K562 (cell line): ENCODE results near the gene CSMD2. TPM values are rescaled to one million over a fixed set of nuclear protein-coding genes. Genes with fewer than 3 reads are reported as not detected.

Source experiments
- ATAC-seq: fragments of 200-7000 bp; cut with Tn5 transposase; 3 replicates; pipeline ENCODE4 v1.9.1; 2020; ENCODE audit warnings: moderate library complexity
- BruUV-seq: library from RNA; stranded (reverse); fragments of 400-500 nt; replicated peaks from 2 replicates; lab custom pipeline; 2021; lab: Mats Ljungman, UMichigan
- CTCF ChIA-PET: fragments of 300-600 bp; formaldehyde crosslinking; extraction: SDS; loops from one replicate; lab custom pipeline; 2021; ENCODE audit warnings: low intra/inter-chr PET ratio; lab: Yijun Ruan, JAX
- POLR2A ChIA-PET: fragments of 300-600, 350-650 bp; sonication (Branson Sonifier 250); formaldehyde crosslinking; extraction: SDS; loops from one replicate; lab custom pipeline; 2021; ENCODE audit warnings: antibody characterized with exemption, inconsistent platforms; lab: Yijun Ruan, JAX
- DNase-seq, 4 experiments: peaks; one replicate each; pipeline versions ENCODE4 v3.0.0 to v3.0.0-alpha.2; 2011 to 2018; ENCODE audit warnings: low spot score in 3 of 4, mixed read lengths in 3 of 4; ENCODE audit errors: extremely low read depth in 1 of 4
- FAIRE-seq: peaks from 2 replicates; lab custom pipeline; 2011; peaks lifted over from hg19 to GRCh38; lab: Jason Lieb, UNC
- H2AFZ ChIP-seq: 2 replicates; pipeline ENCODE4 v1.6.0; 2011; ENCODE audit warnings: low read depth, low read length, control low read depth, inconsistent platforms
- H3K27ac ChIP-seq: fragments of 200-600 bp; 3 replicates; pipeline ENCODE4 v1.8.0; 2011; ENCODE audit warnings: low read depth, mild to moderate bottlenecking, control low read depth, inconsistent platforms, low read length, moderate library complexity, mixed read lengths; ENCODE audit errors: extremely low read depth
- H3K27me3 ChIP-seq, 2 experiments: fragments of 300-600 bp in 1 of 2; 2 replicates in 1 of 2; 3 replicates in 1 of 2; pipeline versions ENCODE4 v1.6.0 to v1.8.0; 2011; ENCODE audit warnings: inconsistent platforms in 2 of 2, low read length in 2 of 2, mild to moderate bottlenecking in 1 of 2, mixed read lengths in 1 of 2, moderate library complexity in 1 of 2; ENCODE audit not compliant: control insufficient read depth in 2 of 2, insufficient read depth in 2 of 2
- H3K36me3 ChIP-seq: fragments of 300-600 bp; 3 replicates; pipeline ENCODE4 v1.8.0; 2011; ENCODE audit warnings: mild to moderate bottlenecking, low read length, inconsistent platforms; ENCODE audit not compliant: control insufficient read depth, insufficient read depth
- H3K4me1 ChIP-seq, 2 experiments: fragments of 200-600 bp in 1 of 2; replicated peaks in 1 of 2; 2 replicates in 1 of 2; 3 replicates in 1 of 2; pipeline versions ENCODE4 v1.5.1 to v1.8.0; 2011; ENCODE audit warnings: inconsistent platforms in 2 of 2, low read length in 2 of 2, mild to moderate bottlenecking in 1 of 2, mixed read lengths in 1 of 2, moderate library complexity in 1 of 2; ENCODE audit not compliant: control insufficient read depth in 2 of 2, insufficient read depth in 2 of 2
- H3K4me2 ChIP-seq: 2 replicates; pipeline ENCODE4 v1.6.1; 2011; ENCODE audit warnings: low read length, control low read depth, inconsistent platforms, mixed read lengths; ENCODE audit not compliant: insufficient read depth
- H3K4me3 ChIP-seq: fragments of 200-600 bp; sonication (generic), shearing (Covaris generic); 2 replicates; pipeline ENCODE4 v1.5.1; 2016; ENCODE audit warnings: control low read depth, inconsistent platforms
- H3K79me2 ChIP-seq: fragments of 200-600 bp; 3 replicates; pipeline ENCODE4 v1.8.0; 2011; ENCODE audit warnings: low read length, inconsistent platforms; ENCODE audit not compliant: control insufficient read depth, insufficient read depth
- H3K9ac ChIP-seq, 2 experiments: 2 replicates each; pipeline versions ENCODE4 v1.6.0 to v1.6.1; 2011; ENCODE audit warnings: low read depth in 2 of 2, low read length in 2 of 2, control low read depth in 1 of 2, inconsistent platforms in 1 of 2, mild to moderate bottlenecking in 1 of 2, mixed read lengths in 1 of 2; ENCODE audit not compliant: insufficient read depth in 1 of 2
- H3K9me1 ChIP-seq: one replicate; pipeline ENCODE4 v1.6.0; 2011; ENCODE audit warnings: inconsistent platforms, mild to moderate bottlenecking, low read length, moderate library complexity; ENCODE audit not compliant: control insufficient read depth, insufficient read depth
- H3K9me3 ChIP-seq: replicated peaks from 2 replicates; pipeline ENCODE4 v1.5.1; 2011; ENCODE audit warnings: low read depth, low read length, inconsistent platforms; ENCODE audit not compliant: control insufficient read depth, insufficient read depth
- H4K20me1 ChIP-seq: replicated peaks from 2 replicates; pipeline ENCODE4 v1.6.1; 2011; ENCODE audit warnings: low read length, inconsistent platforms, mixed read lengths; ENCODE audit not compliant: control insufficient read depth, insufficient read depth
- ARID1B ChIP-seq: fragments of 450-650 bp; IDR thresholded peaks from 2 replicates; pipeline ENCODE4 v1.6.1; 2016; ENCODE audit warnings: antibody characterized with exemption, mild to moderate bottlenecking, inconsistent platforms
- KHSRP ChIP-seq: fragments of 450-650 bp; IDR thresholded peaks from 2 replicates; pipeline ENCODE4 v1.6.1; 2017
- KLF10 ChIP-seq: fragments of 250-450 bp; sonication (Bioruptor Pico); IDR thresholded peaks from 2 replicates; pipeline ENCODE4 v1.6.1; 2021; ENCODE audit warnings: matching md5 sums
- NFE2L1 ChIP-seq: fragments of 450-650 bp; IDR thresholded peaks from 2 replicates; pipeline ENCODE4 v1.6.1; 2016; ENCODE audit warnings: missing genetic modification characterization, low read depth, mild to moderate bottlenecking, missing compliant biosample characterization, moderate library complexity, borderline replicate concordance
- RAD51 ChIP-seq: fragments of 450-650 bp; IDR thresholded peaks from 2 replicates; pipeline ENCODE4 v1.7.1; 2016; ENCODE audit warnings: low read depth, mild to moderate bottlenecking, borderline replicate concordance
- RCOR1 ChIP-seq, 2 experiments: IDR thresholded peaks; 2 replicates each; pipeline ENCODE4 v1.6.1; 2012; ENCODE audit warnings: low read depth in 2 of 2, low read length in 2 of 2, borderline replicate concordance in 1 of 2, improper control_type of control experiment in 1 of 2
- SIX5 ChIP-seq, 2 experiments: IDR thresholded peaks; 2 replicates each; pipeline ENCODE4 v1.6.1; 2011; ENCODE audit warnings: low read length in 2 of 2, borderline replicate concordance in 1 of 2, low read depth in 1 of 2, mild to moderate bottlenecking in 1 of 2, moderate library complexity in 1 of 2; ENCODE audit not compliant: insufficient read depth in 1 of 2
- SMAD1 ChIP-seq: fragments of 150-350 bp; IDR thresholded peaks from 2 replicates; pipeline ENCODE4 v1.6.1; 2014; ENCODE audit warnings: low read length, low read depth; ENCODE audit not compliant: partially characterized antibody
- SREBF1 ChIP-seq: fragments of 150-350 bp; IDR thresholded peaks from 2 replicates; pipeline ENCODE4 v1.6.1; 2014; ENCODE audit warnings: antibody characterized with exemption, low read depth, low read length, borderline replicate concordance
- ZKSCAN8 ChIP-seq: fragments of 200-800 bp; sonication (Bioruptor generic); IDR thresholded peaks from 2 replicates; pipeline ENCODE4 v1.6.1; 2016; ENCODE audit warnings: missing genetic modification characterization, missing compliant biosample characterization
- ZNF217 ChIP-seq: sonication (generic); formaldehyde crosslinking; IDR thresholded peaks from 2 replicates; pipeline ENCODE4 v1.8.0; 2022; ENCODE audit warnings: mild to moderate bottlenecking, missing genetic modification reagents
- ZNF583 ChIP-seq: fragments of 250-450 bp; sonication (Bioruptor Pico); IDR thresholded peaks from 2 replicates; pipeline ENCODE4 v1.4.0; 2020
- ZNF77 ChIP-seq: fragments of 250-450 bp; sonication (Bioruptor Pico); IDR thresholded peaks from 2 replicates; pipeline ENCODE4 v1.5.0; 2020
- WGBS: fragments of 100-300 bp; shearing (Covaris generic); methylation state at CpG from one replicate; pipeline ENCODE4 v1.1.6; 2016; ENCODE audit warnings: low coverage, mixed read lengths; ENCODE audit not compliant: insufficient coverage; ENCODE audit errors: missing lambda C conversion rate; 5-methylcytosine and 5-hydroxymethylcytosine counted together
- in situ Hi-C: fragments of 300-500 bp; cut with MboI; formaldehyde crosslinking; loops from 4 replicates; pipeline ENCODE4 v1.15.0; 2018; ENCODE audit warnings: inconsistent platforms, mixed read lengths
- intact Hi-C: fragments of 100-400 bp; cut with micrococcal nuclease; formaldehyde crosslinking; loops from 2 replicates; pipeline ENCODE4 v1.14.2; 2022
- polyA plus RNA-seq, 8 experiments: library from polyadenylated mRNA; depleted of rRNA in 4 of 8; stranded (reverse) in 5 of 8; unstranded in 3 of 8; fragments of >200 nt; fragmentation: Nextera tagmentation in 2 of 8; fragmentation: Illumina TruSeq in 1 of 8; extraction: Ambion mirVana in 2 of 8; extraction: Trizol in 1 of 8; gene quantifications; 2 replicates each; pipeline versions ENCODE4 v1.2.1 to v1.2.3, GENCODE V29; 2011 to 2014; ENCODE audit warnings: inconsistent platforms in 1 of 8, missing spikeins in 1 of 8
- total RNA-seq, 7 experiments: library from RNA; depleted of rRNA in 6 of 7; stranded (reverse); fragments of >200 nt in 6 of 7; fragmentation: Illumina TruSeq in 2 of 7; extraction: Trizol in 2 of 7; gene quantifications; 2 replicates each; pipeline versions ENCODE4 v1.2.1 to v1.2.3, GENCODE V29; 2011 to 2021; ENCODE audit warnings: low replicate concordance in 1 of 7
- TF ChIP-seq, protein P1 (sequence below), 2 experiments: fragments of 450-650 bp in 1 of 2; sonication (generic) in 1 of 2; formaldehyde crosslinking in 1 of 2; IDR thresholded peaks in 1 of 2; conservative IDR thresholded peaks in 1 of 2; 2 replicates each; pipeline versions ENCODE4 v1.6.1 to v1.8.1; 2016 to 2023; ENCODE audit warnings: mild to moderate bottlenecking in 2 of 2, moderate library complexity in 2 of 2, inconsistent platforms in 1 of 2, missing genetic modification reagents in 1 of 2

The CSMD2 gene
- total and polyA plus RNA-seq, 9 of the 15 experiments (the other 6 are each of a cell fraction or from before 2014, with no cell fraction given): not detected

DNA sequence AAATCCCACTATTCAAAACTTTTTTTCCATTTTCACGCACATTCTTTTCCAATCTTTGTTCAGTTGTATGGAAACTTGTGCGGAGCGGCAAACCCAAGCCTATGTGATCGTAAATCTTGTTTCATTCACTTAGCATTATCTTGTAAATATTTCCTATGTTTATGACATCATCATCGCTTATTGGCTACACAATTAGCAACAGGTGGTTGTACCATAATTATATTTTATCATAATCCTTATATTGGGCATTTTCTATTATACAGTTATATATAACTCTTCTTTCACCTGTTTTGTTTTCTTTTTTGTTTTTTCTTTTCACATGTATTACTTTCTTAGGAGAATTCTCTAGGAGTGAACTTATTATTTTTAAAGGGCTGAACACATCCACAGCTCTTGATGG, 627.1 kb downstream of the CSMD2 start:
- POLR2A ChIA-PET: interaction anchor here (0.6 kb wide), 1 partner anchor 841 kb away, joined by 4 read pairs; no protein-coding TSS in a partner anchor
- no peak overlapping the region for H3K27ac ChIP-seq
- H4K20me1 ChIP-seq: no peaks in the 10 kb centered on the region
- no peak for FAIRE-seq
- no peaks in the 10 kb centered on the region for H3K4me1 ChIP-seq
- BruUV-seq: no TSS peak
- ATAC-seq: no peak
- H2AFZ ChIP-seq: no peak overlapping the region
- H3K9me3 ChIP-seq: no peaks in the 10 kb centered on the region
- H3K4me2 ChIP-seq: no peak overlapping the region
- intact Hi-C loops: no loop called here
- TF ChIP-seq RCOR1 (IDR thresholded peaks at IDR 0.05; ENCODE audit: borderline replicate concordance in 1 of 2, low read depth in 2 of 2, low read length in 2 of 2) (no peak), KLF10 (CRISPR knock-in tag) (no peak)
- TF ChIP-seq, protein P1, sequence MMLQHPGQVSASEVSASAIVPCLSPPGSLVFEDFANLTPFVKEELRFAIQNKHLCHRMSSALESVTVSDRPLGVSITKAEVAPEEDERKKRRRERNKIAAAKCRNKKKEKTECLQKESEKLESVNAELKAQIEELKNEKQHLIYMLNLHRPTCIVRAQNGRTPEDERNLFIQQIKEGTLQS (IDR thresholded peaks at IDR 0.05): peak; percentile 22; the same call in 1 of the 2 replicates
- TF ChIP-seq, protein P1 (CRISPR knock-in tag; conservative IDR thresholded peaks at IDR 0.05): no peak
- H3K36me3 ChIP-seq: no peaks in the 10 kb centered on the region
- H3K4me3 ChIP-seq: no peak overlapping the region
- CTCF ChIA-PET: no interaction called here
- no peaks in the 10 kb centered on the region for H3K79me2 ChIP-seq
- H3K9ac ChIP-seq: no peak overlapping the region
- WGBS: 3% methylated on average over 5 of the region's 5 CpGs
- H3K27me3 ChIP-seq: peaks cover 43 to 62% of the 10 kb centered on the region in 2 experiments
- H3K9me1 ChIP-seq: no peaks in the 10 kb centered on the region
- no peak for DNase-seq
- in situ Hi-C loops: no loop called here

- POLR2A ChIA-PET: interaction anchor here (0.6 to 1.2 kb wide), 2 partner anchors 17 to 1642 kb away, joined by 3 read pairs; no protein-coding TSS in a partner anchor
- ATAC-seq (no peak), FAIRE-seq (no peak), DNase-seq (no peak)
- Histone ChIP-seq H3K4me3 (no peak overlapping the region), H3K4me1 (no peaks in the 10 kb centered on the region), H3K9me3 (no peaks in the 10 kb centered on the region), H4K20me1 (no peaks in the 10 kb centered on the region), H3K27ac (no peak overlapping the region), H3K9ac (no peak overlapping the region), H2AFZ (no peak overlapping the region), H3K36me3 (no peaks in the 10 kb centered on the region), H3K79me2 (no peaks in the 10 kb centered on the region), H3K27me3 (peaks cover 37 to 55% of the 10 kb centered on the region in 2 experiments), H3K9me1 (no peaks in the 10 kb centered on the region), H3K4me2 (no peak overlapping the region)
- 2% methylated on average over 2 of the region's 2 CpGs for WGBS
- intact Hi-C loops (no loop called here), in situ Hi-C loops (no loop called here)
- BruUV-seq: no TSS peak
- CTCF ChIA-PET: no interaction called here
- TF ChIP-seq ZNF217 (CRISPR knock-in tag) (no peak), SMAD1 (no peak), ARID1B (no peak), ZNF77 (no peak), ZNF583 (CRISPR knock-in tag) (no peak), SREBF1 (no peak), SIX5 (IDR thresholded peaks at IDR 0.05; ENCODE audit: borderline replicate concordance in 1 of 2, insufficient read depth in 1 of 2, low read depth in 1 of 2, low read length in 2 of 2) (no peak), NFE2L1 (no peak), KHSRP (no peak), ZKSCAN8 (no peak), RAD51 (peak; percentile 67)
These were observed 629.7 kb downstream of the CSMD2 start for GRCh38 chr1:33535334-33535733.
